HepG2 (cell line): Measurements from ENCODE around the gene NOP9. TPM values are rescaled to one million over a fixed set of nuclear protein-coding genes. Genes with fewer than 3 reads are reported as not detected.

Source experiments
- FIP1L1 ChIP-seq: fragments of 200-400 bp; formaldehyde crosslinking; IDR thresholded peaks from 2 replicates; pipeline ENCODE4 v1.6.1; 2018; ENCODE audit warnings: low read depth, mild to moderate bottlenecking, low read length, moderate library complexity, borderline replicate concordance; ENCODE audit not compliant: insufficient read depth
- FUBP1 ChIP-seq: sonication (generic); formaldehyde crosslinking; IDR thresholded peaks from 2 replicates; pipeline ENCODE4 v1.5.1; 2020; ENCODE audit warnings: missing genetic modification reagents, mild to moderate bottlenecking, borderline replicate concordance
- POGK ChIP-seq: sonication (generic); formaldehyde crosslinking; conservative IDR thresholded peaks from 2 replicates; pipeline ENCODE4 v1.8.0; 2022; ENCODE audit warnings: mild to moderate bottlenecking, moderate library complexity, missing genetic modification reagents
- RBM39 ChIP-seq: fragments of 200-400 bp; formaldehyde crosslinking; IDR thresholded peaks from one replicate; pipeline ENCODE4 v1.6.1; 2018; ENCODE audit warnings: antibody characterized with exemption, mild to moderate bottlenecking, low read depth, low read length; ENCODE audit not compliant: poor library complexity, severe bottlenecking
- RERE ChIP-seq: IDR thresholded peaks from 2 replicates; pipeline ENCODE4 v1.6.1; 2016; ENCODE audit warnings: low read depth, missing genetic modification reagents, missing compliant biosample characterization
- THRA ChIP-seq: sonication (generic); formaldehyde crosslinking; IDR thresholded peaks from 2 replicates; pipeline ENCODE4 v1.4.0; 2020; ENCODE audit warnings: missing genetic modification reagents, borderline replicate concordance
- ZFP36 ChIP-seq: fragments of 150-350 bp; IDR thresholded peaks from 2 replicates; pipeline ENCODE4 v1.6.1; 2018; ENCODE audit warnings: borderline replicate concordance, low read length, low read depth; ENCODE audit not compliant: partially characterized antibody
- ZFX ChIP-seq: sonication (generic); formaldehyde crosslinking; IDR thresholded peaks from 2 replicates; pipeline ENCODE4 v1.4.0; 2020; ENCODE audit warnings: mild to moderate bottlenecking, low read depth, missing genetic modification reagents, moderate library complexity
- ZNF737 ChIP-seq: sonication (generic); formaldehyde crosslinking; IDR thresholded peaks from 2 replicates; pipeline ENCODE4 v1.5.0; 2020; ENCODE audit warnings: missing genetic modification reagents, mild to moderate bottlenecking, borderline replicate concordance
- polyA plus RNA-seq, 8 experiments: library from polyadenylated mRNA; depleted of rRNA in 3 of 8; stranded (reverse) in 7 of 8; unstranded in 1 of 8; fragments of >200 nt; fragmentation: Illumina TruSeq in 4 of 8; extraction: Trizol in 4 of 8; gene quantifications; 2 replicates each; pipeline versions ENCODE4 v1.2.1 to v1.2.3, GENCODE V29; 2011 to 2016; ENCODE audit warnings: low read depth in 4 of 8, missing spikeins in 1 of 8, mixed read lengths in 1 of 8; ENCODE audit not compliant: insufficient read depth in 1 of 8
- total RNA-seq, 5 experiments: library from RNA; depleted of rRNA; stranded (reverse); fragments of >200 nt; fragmentation: Illumina TruSeq; extraction: Trizol; gene quantifications; 2 replicates each; pipeline ENCODE4 v1.2.3, GENCODE V29; 2016; ENCODE audit warnings: low read depth in 1 of 5
- TF ChIP-seq, protein P1 (sequence below): sonication (generic); formaldehyde crosslinking; IDR thresholded peaks from 2 replicates; pipeline ENCODE4 v1.9.0; 2022; ENCODE audit warnings: low read depth, missing genetic modification reagents
- TF ChIP-seq, protein P2 (sequence below): sonication (generic); formaldehyde crosslinking; IDR thresholded peaks from 2 replicates; pipeline ENCODE4 v1.8.0; 2022; ENCODE audit warnings: mild to moderate bottlenecking, missing genetic modification reagents; ENCODE audit not compliant: insufficient replicate concordance

Gene NOP9
- total and polyA plus RNA-seq, 2 of the 13 experiments (the other 11 are each of a cell fraction or from before 2014, with no cell fraction given) = 24.5 to 61.6 TPM

GRCh38 chr14:24271134-24271833 is 28.4 kb upstream of the NOP9 start, which contains the start of gene RABGGTA (continued):
- TF ChIP-seq, protein P1, sequence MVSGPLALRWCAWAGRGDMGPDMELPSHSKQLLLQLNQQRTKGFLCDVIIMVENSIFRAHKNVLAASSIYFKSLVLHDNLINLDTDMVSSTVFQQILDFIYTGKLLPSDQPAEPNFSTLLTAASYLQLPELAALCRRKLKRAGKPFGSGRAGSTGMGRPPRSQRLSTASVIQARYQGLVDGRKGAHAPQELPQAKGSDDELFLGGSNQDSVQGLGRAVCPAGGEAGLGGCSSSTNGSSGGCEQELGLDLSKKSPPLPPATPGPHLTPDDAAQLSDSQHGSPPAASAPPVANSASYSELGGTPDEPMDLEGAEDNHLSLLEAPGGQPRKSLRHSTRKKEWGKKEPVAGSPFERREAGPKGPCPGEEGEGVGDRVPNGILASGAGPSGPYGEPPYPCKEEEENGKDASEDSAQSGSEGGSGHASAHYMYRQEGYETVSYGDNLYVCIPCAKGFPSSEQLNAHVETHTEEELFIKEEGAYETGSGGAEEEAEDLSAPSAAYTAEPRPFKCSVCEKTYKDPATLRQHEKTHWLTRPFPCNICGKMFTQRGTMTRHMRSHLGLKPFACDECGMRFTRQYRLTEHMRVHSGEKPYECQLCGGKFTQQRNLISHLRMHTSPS = peak; percentile 48; the same call in 1 of the 2 replicates
- TF ChIP-seq ZFP36 (no peak), FIP1L1 (peak; percentile 99), THRA (peak; percentile 90; the same call in 1 of the 2 replicates), ZFX (CRISPR knock-in tag) (peak; percentile 87), RBM39 (peak; percentile 100), ZNF737 (CRISPR knock-in tag) (peak; percentile 95), RERE (CRISPR knock-in tag) (0 out of 2 replicates have a peak, but pooled peaks have one; percentile 80), FUBP1 (CRISPR knock-in tag) (0 out of 2 replicates have a peak, but pooled peaks have one; percentile 97), POGK (CRISPR knock-in tag) (peak; percentile 100)
- TF ChIP-seq, protein P2, sequence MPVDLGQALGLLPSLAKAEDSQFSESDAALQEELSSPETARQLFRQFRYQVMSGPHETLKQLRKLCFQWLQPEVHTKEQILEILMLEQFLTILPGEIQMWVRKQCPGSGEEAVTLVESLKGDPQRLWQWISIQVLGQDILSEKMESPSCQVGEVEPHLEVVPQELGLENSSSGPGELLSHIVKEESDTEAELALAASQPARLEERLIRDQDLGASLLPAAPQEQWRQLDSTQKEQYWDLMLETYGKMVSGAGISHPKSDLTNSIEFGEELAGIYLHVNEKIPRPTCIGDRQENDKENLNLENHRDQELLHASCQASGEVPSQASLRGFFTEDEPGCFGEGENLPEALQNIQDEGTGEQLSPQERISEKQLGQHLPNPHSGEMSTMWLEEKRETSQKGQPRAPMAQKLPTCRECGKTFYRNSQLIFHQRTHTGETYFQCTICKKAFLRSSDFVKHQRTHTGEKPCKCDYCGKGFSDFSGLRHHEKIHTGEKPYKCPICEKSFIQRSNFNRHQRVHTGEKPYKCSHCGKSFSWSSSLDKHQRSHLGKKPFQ (CRISPR knock-in tag) = peak; percentile 97
